GM18867 (cell line): ENCODE data around the gene SLC23A2.
A peak's percentile ranks its signal among the peaks of the same experiment; 100 is the strongest.

ENCODE experiments used
- ATAC-seq: cut with Tn5 transposase; IDR thresholded peaks from one replicate; pipeline ENCODE4 v1.9.1; 2021; ENCODE audit warnings: mild to moderate bottlenecking, moderate library complexity; ENCODE audit not compliant: unreplicated experiment

Gene SLC23A2

DNA sequence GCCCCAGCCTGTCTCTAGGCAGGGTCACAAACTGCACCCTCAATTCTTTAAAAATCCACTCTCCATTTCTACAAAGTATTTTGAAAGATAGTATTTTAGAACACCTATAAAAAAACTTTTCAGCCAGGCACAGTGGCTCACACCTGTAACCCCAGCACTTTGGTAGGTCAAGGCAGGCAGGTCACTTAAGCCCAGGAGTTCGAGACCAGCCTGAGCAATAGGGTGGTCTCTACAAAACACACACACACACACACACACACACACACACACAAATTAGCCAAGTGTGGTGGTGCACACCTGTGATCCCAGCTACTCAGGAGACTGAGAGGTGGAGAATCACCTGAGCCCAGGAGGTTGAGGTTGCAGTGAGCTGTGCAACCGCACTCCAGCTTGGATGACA is 30.2 kb downstream of the SLC23A2 start:
- no peak for ATAC-seq

DNA sequence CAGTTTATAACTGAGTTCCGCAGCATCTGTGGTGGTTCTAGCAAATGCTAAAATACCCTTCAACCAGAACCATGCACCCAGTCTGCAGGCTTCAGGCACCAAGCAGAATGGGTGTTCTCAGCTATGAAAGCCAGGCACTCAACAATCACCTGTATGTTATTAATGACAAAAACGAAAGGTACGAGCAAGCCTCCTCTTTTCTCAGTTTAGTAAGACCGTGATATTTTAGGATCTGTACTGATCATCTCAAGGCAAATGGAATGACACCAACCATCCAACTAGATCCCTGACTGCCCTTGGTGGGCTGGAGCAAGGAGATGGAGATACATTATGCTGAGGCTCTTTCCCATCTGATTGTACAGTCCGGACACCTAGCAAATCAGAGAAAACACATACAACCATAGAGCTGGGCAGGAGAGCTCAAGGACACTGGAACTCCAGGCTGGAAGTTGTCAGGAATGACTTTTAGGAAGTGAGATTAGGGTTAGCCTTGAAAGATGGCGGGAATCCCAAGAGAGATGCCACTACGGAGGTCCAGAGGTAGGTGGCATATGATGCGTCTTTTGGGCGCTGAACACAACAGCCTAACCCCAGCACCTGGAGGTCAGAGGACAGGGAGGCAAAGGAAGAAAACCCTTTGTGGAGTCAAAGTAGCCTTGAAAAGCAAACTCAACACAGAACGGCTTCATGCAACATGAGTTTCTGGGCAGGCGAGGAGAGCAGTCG is 33.4 kb downstream of the SLC23A2 start:
- no peak for ATAC-seq

DNA sequence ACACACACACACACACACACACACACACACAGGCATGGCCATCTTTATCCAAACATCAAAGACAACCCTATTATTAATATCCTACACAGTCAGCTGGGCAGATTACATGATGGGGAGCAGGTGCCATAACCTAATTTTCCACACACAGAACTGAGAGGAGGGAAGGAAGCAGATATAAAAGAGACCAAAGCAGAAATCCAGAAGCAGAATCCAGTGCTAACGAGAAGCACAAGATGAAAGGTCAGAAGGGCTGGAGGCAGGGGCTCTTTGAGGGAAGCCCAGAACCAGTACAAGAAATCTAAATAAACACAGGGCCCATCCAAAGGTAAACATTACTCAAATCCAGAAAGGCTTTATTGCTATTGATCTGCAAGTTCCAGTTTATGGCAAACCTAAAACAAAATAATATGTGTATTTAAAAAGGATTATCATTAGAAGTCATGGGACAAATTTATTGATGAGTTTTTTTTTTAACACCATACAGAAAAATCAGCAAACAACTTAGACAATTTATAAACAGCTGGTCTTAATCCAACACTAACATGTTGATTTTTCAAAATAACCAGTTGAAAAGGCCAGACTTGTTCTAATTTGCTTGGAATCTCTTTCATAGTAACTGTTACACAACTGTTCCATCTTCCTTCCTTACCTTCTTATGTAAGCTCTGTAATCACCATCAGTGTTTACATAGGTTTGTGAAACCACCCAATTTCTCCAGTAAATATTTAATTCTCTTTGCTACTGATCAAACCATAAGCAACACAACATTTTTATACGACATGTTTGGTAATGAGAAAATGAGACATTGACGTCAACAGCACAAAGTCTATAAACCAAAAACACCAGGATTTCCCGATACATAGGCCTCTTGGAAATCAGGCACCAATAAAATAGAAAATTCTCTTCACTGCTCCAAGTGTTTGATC is 34.2 kb downstream of the SLC23A2 start:
- no peak for ATAC-seq

DNA sequence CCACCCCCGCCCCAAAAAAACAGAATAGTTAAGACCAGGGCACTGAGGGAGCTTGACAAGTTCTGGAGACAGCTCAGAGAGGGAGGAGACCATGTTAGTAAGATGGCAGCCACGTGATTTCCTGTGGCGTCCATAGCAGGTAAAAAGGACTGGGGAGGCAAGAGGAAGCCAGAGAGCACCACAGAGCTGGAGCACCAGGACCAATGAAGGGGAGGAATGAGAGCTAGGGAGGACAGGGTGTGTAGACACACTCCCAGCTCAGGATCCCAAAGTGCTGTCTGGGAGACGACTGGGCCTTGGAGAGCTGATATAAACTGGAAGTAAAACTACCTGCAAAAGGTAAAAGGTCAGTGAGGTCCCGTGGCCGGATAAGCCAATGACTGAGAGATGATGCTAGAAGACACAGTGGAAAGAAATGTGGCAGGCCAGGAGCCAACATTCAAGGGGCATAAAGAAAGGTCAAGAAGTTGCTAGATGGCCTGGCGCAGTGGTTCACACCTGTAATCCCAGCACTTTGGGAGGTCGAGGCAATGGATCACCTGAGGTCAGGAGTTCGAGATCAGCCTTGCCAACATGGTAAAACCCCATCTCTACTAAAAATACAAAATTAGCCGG is 39.0 kb downstream of the SLC23A2 start:
- ATAC-seq: no peak

DNA sequence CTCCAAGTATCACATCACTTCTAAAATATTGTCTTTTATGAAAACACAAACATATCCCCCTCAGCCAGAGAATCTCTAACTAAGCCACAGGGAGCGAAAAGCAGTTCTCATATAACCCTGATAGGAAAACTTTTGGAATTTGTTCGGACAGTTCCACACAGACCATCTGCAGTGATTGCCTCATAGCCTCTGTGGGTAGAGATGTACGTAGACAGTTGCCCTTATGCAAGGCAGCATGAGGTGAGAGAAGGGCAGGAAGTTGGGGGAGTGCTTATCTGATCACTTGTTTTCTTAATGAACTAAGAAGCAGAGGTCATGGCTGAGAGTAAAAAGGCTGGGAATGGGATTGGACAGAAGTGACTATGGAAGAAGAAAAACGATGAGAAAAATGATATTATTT is 39.6 kb downstream of the SLC23A2 start:
- no peak for ATAC-seq

DNA sequence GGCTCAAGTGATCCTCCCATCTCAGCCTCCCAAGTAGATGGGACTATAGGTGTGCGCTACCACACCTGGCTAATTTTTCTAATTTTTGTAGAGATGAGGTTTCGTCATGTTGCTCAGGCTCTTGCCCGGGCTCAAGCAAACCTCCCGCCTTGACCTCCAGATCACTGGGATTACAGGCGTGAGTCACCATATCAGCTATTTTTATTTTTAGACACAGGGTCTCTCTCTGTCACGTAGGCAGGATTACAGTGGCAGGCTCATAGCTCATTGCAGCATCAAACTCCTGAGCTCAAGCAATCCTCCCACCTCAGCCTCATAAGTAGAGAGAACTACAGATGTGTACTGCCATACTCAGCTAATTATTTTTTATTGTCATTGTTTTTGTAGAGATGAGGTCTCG is 41.7 kb downstream of the SLC23A2 start:
- ATAC-seq: no peak

DNA sequence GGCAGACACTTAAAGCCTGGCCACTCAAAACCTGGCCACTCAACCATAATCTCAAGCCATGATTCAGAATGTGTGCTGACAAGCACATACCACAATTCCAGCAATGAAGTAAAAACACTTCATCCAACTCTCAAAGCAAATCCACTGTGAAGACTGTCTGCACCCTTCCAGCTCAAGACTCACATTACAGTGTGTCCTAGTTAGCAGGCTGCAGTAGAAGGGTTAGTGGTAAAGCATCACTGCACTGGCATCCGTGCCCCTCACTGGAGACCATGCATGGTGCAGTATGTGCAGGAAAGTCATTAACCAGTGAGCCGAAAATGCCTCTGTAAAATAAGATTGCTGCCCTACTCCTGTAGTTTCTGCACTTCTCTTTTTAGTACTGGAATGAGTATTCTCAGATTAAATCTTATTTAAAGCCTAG is 43.4 kb downstream of the SLC23A2 start:
- no peak for ATAC-seq

DNA sequence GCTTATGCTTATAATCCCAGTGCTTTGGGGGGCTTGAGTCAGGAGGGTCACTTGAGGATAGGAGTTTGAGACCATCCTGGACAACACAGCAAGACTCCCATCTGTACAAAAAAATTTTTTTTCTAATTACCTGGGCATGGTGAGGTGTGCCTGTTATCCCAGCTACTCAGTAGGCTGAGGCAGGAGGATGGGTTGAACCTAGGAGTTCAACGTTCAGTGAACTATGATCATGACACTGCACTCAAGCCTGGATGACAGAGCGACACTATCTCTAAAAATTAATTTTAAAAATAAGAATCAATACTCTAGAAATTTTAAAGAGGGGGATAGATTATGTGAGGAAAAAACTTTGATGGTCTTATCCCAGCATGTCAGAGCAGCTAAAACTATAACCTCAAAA is 44.1 kb downstream of the SLC23A2 start:
- ATAC-seq: no peak

DNA sequence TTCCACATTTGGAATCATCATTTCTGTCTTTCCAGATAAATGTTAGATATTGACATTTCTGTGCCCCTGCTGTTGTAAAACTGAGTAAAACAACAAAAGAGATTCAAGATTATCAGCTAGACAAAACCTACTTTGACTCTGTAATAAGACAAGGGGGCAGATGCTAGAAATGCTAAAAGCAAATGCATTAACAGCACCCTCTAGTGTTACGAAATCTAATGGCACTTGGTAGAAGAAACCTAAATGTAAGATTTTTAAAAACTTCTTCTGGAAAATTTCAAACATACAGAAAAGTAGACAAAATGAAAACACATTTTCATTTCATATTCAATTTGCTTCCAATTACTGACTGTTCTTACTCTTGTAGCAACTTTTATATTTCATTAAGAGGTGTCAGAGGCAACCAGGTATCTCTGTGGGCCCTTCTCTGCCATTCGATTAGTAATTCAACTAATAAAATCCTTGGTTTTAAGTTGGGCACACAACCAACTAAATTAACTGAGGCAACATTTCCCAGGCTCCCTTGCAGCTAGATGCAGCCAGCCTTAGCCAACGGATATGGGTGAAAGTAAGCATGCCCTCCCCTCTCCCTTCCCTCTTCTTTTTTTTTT is 45.0 kb downstream of the SLC23A2 start:
- ATAC-seq: no peak

DNA sequence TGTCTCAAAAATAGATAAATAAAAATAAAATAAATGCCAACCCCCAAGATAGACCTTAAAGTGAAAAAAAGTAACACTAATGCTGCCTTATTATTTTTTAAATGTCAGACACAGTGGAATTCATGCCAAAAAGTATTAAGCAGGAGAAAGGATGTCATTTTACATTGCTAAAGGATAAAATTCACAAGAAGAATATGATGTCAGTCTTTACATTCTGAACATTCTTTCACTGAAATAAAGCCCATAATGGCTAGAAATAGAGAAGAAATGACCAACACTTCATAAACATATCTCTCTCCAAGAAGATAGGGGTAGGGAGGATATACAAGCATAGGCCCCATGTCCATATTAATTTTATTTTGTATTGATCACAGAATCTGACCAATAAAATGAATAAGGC is 47.4 kb downstream of the SLC23A2 start:
- ATAC-seq: no peak

DNA sequence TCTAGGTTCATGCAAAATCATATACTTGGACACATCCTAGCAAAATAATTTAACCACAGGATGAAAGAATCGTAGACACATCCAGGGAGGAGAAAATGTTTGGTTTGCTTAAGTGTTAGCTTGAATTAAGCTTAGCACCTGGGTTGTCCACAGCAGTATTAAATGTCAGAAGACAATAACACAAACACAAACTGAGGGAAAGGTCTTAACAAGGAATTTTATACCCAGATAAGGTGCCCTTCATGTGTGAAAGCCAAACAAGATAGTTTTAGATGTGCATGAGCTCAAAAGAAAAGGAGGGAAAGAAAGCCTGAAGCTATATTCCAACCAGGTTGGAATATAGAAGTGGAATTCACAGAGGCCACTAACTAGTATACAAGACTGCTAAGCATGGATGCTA is 49.1 kb downstream of the SLC23A2 start:
- no peak for ATAC-seq

DNA sequence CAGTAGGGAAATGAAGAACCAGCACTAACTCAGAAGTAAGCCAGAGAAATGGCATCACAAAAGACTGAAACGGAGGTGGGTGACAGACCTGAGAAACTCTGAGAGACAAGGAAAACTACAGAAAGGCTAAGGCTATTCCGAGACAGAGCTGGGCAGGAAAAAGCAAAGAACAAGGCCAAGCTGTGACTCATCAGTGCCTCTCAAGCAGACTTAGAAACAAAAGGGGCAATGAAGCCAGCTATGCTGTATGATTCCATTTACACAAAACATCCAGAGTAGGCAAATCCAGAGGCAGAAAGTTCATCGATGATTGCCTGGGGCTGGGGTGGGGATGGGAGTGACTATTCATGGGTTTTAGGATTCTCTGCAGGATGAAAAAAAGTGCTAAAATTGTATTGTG is 50.0 kb downstream of the SLC23A2 start:
- ATAC-seq: no peak

DNA sequence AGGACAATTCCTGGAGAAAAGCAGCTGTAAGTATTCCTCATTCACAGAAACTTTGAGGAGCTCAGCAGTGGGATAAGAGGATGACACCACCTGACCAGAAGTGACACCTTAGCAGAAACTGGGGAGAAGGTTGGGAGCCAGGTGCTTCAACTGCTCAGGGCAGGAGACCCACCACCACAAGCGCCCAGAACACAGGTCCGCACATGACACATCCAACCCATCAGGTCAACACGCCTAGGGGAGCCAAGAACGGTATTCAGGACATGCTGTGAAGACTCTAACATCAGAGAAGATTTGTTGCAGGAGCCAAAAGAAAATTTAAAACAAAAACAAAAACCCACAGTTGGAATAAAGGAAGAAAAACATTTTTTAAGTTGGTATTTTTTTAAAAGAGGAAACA is 50.5 kb downstream of the SLC23A2 start:
- ATAC-seq: no peak

DNA sequence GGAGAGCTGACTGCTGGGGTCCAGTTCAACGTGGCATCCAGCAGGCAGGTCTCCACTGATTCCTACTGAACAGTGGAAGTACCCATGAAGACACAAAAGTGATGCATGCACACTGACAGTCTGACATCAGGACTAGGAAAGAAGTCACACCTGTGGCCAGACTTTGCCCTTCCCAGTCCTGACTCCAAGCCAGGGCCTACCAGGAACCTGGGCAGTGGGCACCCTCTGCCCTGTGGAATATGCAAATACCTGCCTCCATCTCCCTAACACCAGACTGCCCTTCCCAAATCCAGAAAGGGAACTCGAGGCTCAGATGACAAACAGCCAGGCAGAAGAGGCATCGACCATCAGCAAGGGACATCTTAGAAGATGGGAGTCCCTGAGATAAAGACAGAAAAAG is 50.9 kb downstream of the SLC23A2 start:
- no peak for ATAC-seq

DNA sequence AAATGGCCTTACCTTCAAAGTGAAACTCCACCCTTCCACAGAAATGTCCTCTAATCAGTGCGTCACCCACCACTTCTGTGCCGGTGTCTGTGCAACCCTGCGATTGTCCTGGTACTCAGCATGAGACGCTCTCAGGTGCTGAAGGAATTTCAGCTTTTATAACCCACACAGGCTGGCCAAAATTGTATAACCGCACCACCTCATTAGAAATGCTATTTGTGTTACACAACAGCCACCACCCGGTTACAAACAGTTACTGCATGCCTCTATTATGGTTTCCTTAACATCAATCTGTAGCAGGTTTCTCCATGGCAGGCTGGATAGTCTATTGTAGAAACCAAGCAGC is 51.5 kb downstream of the SLC23A2 start:
- peak; percentile 73 for ATAC-seq

DNA sequence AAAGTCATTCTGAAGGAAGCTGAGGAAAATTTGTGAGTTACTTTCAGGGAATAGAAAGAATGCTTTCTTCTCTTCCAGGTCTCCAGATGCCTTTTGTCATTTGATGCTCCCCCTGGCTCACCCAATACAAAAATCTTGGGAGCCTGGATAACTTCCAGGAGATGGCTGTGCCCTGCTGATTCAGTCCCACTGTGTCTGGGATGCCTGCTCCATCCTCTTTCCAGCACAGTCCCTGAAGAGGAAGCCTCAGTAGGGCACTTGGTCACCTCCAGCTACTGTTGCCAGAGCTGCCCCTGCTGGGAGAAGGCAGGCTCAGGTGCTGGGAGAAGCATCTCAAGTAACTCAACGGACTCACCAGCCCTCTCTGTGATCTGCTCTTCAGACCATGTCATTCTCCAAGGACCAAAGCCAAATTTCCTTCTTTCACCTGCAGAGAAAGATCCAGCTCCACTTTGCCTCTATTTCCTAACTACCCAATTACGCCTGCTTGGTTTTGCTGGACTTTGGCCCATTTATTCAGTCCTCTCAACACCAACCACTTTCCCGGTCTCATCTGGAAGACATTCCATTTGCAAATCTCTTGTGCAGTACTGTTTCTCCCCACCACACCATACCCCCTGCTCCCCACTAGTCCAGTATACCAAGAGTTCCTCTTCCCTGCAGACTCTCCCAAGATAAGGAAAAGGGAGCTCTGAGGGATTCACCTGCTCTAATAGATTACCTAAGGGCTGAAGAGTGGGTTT is 53.3 kb downstream of the SLC23A2 start:
- no peak for ATAC-seq

DNA sequence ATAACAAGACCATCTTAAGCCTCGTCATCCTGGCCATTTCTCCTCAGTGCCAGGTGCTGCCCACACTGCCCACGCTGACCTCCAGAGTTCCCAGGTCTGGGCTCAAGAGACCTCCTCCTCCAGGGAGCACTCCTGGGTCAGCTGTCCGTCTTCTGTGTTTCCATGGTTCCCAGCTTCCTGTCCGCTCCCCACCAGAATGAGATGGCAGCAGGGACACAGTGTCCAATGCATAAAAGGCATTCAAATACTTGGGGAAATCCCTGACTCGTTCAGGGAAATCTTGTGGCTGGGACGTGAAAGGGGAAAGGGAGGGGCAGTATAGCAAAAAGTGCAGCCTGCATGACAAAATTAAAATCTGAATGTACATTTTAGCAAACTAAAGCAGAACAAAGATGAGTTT is 54.3 kb downstream of the SLC23A2 start:
- no peak for ATAC-seq

DNA sequence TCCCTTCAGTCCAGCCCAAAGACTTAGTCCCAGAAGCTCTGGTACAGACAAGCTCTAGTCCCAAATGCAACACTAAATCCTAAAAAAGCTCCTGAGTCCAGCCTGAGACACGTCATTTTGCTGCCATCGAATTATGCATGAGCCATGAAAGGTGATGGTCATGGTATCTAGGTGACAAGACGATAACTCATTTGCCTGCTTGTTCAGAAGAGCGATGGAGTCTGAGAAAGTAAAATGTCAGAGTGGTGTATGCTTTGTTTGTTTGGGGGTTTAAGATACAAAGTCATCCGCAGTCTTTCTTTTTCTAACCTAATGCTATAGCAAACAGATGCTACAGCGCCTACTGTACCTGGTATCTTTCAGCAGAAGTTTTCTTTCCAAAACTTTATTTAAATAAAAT is 54.7 kb downstream of the SLC23A2 start:
- ATAC-seq: no peak

DNA sequence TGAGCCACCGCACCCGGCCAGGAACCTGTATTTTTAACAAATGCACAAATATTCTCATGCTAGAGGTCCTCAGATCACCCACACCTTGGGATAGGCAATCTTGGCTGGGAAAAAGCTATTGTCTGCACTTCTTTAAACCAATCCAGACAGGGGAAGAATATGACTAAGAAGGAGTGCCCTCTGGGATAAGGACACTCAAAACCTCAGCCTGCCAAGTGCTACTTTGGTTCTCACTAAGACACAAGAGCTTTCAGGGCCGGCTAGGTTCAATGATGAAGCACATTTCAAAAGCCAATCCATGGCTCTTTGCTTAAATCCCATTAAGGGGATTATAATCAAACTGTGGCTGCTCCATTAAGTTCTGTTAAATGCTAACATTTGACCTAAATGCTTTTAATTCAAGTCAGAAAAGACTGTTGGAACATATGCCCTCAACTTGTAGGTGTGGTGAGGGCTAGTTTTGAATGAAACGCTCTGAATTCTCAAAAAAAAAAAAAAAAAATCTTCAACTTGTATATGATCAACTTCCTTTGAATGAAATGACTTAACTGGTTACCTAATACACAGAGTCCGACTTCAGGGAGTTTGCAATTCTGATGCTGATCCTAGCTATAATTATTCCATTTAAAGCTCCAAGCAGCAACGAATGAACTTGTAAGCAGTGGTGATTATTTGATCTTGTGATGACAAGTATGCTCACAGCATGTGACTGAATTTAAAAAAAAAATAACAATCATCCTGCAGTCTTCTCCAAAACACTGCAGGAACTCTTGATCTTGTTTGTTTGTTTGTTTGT is 56.6 kb downstream of the SLC23A2 start:
- no peak for ATAC-seq

DNA sequence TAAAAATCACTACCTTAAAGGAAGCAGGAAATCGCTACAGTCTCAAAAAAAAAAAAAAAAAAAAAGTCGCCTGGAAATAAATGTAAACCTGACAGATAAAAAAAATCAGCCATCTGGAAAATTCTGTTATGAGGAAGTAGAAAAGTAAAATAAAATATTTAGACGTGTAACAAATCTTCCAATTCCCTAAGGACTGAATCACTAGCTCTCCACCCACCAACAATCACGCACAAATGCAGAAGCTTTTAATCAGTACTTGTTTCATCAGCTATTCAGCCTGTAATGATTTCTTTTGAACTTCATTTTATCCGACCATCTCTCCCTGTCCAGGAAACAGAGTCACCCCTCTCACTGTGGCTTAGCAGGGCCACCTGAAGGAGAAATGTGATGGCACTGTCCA is 59.0 kb downstream of the SLC23A2 start:
- no peak for ATAC-seq
